HCT116 (cell line): Measurements from ENCODE around the gene BAG1.

ENCODE experiments used
- CEBPB ChIP-seq: IDR thresholded peaks from 2 replicates; pipeline ENCODE4 v1.6.1; 2012; ENCODE audit warnings: low read depth
- EGR1 ChIP-seq: IDR thresholded peaks from 2 replicates; pipeline ENCODE4 v1.6.1; 2012; ENCODE audit warnings: low read depth
- EZH2 ChIP-seq: fragments of 200-600 bp; sonication (generic); IDR thresholded peaks from 2 replicates; pipeline ENCODE4 v1.6.1; 2017; ENCODE audit warnings: antibody characterized with exemption, mixed run types
- POLR2A ChIP-seq: IDR thresholded peaks from 2 replicates; pipeline ENCODE4 v1.7.0; 2011; ENCODE audit warnings: borderline replicate concordance; ENCODE audit not compliant: insufficient read depth, insufficient read length; ENCODE audit errors: extremely low read depth
- POLR2AphosphoS5 ChIP-seq: IDR thresholded peaks from 2 replicates; pipeline ENCODE4 v1.6.1; 2011; ENCODE audit warnings: mild to moderate bottlenecking, low read depth, low read length, moderate library complexity
- SRF ChIP-seq: IDR thresholded peaks from 2 replicates; pipeline ENCODE4 v1.6.1; 2012; ENCODE audit warnings: low read depth
- TF ChIP-seq, protein P1 (sequence below), 3 experiments: fragments of 200-600 bp in 1 of 3; sonication (generic) in 1 of 3; IDR thresholded peaks in 2 of 3; conservative IDR thresholded peaks in 1 of 3; 2 replicates each; pipeline ENCODE4 v1.5.1; 2012 to 2017; ENCODE audit warnings: low read depth in 2 of 3, low read length in 2 of 3, antibody characterized with exemption in 1 of 3, borderline replicate concordance in 1 of 3, control low read depth in 1 of 3, mild to moderate bottlenecking in 1 of 3, mixed read lengths in 1 of 3, mixed run types in 1 of 3, moderate library complexity in 1 of 3; ENCODE audit not compliant: insufficient read depth in 1 of 3
- TF ChIP-seq, protein P2 (sequence below): IDR thresholded peaks from 2 replicates; pipeline ENCODE4 v1.6.1; 2011; ENCODE audit warnings: mild to moderate bottlenecking, low read length, moderate library complexity; ENCODE audit not compliant: insufficient replicate concordance; ENCODE audit errors: extremely low read depth
- TF ChIP-seq, protein P3 (sequence below): IDR thresholded peaks from 2 replicates; pipeline ENCODE4 v1.6.1; 2012

DNA sequence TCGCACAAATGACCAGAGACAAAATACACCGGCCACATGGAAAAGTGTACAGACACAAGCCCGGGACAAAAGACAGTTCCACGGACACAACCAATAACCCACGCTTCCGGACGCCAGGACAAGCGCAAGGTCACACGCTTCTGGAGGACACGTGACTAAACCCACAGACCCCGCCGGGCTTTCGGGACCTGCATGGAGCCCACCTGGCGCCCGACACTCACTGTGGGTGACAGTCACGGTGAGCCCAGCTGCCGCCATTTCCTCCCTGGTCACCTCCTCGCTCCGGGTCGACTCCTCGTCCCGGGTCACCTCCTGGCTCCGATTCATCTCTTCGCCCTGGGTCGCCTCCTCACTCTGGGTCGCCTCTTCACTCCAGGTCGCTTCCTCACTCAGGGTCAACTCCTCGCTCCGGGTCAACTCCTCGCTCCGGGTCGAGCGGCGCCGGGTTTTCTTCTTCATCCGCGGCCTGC lies 470 bp downstream of the BAG1 start:
- TF ChIP-seq, protein P1, sequence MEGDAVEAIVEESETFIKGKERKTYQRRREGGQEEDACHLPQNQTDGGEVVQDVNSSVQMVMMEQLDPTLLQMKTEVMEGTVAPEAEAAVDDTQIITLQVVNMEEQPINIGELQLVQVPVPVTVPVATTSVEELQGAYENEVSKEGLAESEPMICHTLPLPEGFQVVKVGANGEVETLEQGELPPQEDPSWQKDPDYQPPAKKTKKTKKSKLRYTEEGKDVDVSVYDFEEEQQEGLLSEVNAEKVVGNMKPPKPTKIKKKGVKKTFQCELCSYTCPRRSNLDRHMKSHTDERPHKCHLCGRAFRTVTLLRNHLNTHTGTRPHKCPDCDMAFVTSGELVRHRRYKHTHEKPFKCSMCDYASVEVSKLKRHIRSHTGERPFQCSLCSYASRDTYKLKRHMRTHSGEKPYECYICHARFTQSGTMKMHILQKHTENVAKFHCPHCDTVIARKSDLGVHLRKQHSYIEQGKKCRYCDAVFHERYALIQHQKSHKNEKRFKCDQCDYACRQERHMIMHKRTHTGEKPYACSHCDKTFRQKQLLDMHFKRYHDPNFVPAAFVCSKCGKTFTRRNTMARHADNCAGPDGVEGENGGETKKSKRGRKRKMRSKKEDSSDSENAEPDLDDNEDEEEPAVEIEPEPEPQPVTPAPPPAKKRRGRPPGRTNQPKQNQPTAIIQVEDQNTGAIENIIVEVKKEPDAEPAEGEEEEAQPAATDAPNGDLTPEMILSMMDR (IDR thresholded peaks at IDR 0.05 in 2 of 3, conservative IDR thresholded peaks at IDR 0.05 in 1 of 3; ENCODE audit: borderline replicate concordance in 1 of 3, insufficient read depth in 1 of 3, low read depth in 2 of 3, low read length in 2 of 3), result no peak
- TF ChIP-seq SRF (no peak), EGR1 (no peak), CEBPB (no peak), EZH2 (no peak), POLR2A (no peak), POLR2AphosphoS5 (no peak)
- TF ChIP-seq, protein P2, sequence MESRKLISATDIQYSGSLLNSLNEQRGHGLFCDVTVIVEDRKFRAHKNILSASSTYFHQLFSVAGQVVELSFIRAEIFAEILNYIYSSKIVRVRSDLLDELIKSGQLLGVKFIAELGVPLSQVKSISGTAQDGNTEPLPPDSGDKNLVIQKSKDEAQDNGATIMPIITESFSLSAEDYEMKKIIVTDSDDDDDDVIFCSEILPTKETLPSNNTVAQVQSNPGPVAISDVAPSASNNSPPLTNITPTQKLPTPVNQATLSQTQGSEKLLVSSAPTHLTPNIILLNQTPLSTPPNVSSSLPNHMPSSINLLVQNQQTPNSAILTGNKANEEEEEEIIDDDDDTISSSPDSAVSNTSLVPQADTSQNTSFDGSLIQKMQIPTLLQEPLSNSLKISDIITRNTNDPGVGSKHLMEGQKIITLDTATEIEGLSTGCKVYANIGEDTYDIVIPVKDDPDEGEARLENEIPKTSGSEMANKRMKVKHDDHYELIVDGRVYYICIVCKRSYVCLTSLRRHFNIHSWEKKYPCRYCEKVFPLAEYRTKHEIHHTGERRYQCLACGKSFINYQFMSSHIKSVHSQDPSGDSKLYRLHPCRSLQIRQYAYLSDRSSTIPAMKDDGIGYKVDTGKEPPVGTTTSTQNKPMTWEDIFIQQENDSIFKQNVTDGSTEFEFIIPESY, result no peak
- TF ChIP-seq, protein P3, sequence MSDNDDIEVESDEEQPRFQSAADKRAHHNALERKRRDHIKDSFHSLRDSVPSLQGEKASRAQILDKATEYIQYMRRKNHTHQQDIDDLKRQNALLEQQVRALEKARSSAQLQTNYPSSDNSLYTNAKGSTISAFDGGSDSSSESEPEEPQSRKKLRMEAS, result no peak
